Prostate gland (tissue), 2 donors: ENCODE data around the gene ROBO2. TPM values are rescaled to one million over a fixed set of nuclear protein-coding genes. Genes with fewer than 3 reads are reported as not detected.

Experiments
- DNase-seq: peaks from one replicate; pipeline ENCODE4 v3.0.0-alpha.2; 2019; ENCODE audit warnings: low spot score
- H3K27ac ChIP-seq, 2 donors: fragments of 200-600 bp; sonication (generic); 2 replicates each; pipeline ENCODE4 v1.5.1; 2017 to 2019
- H3K27me3 ChIP-seq: fragments of 200-600 bp; sonication (generic); replicated peaks from 2 replicates; pipeline ENCODE4 v1.5.1; 2019; ENCODE audit not compliant: insufficient read depth
- H3K36me3 ChIP-seq, 2 donors: fragments of 200-600 bp; sonication (generic); 1 replicate in 1 of 2; 2 replicates in 1 of 2; pipeline versions ENCODE4 v1.5.1 to v1.8.1; 2017 to 2019
- H3K4me1 ChIP-seq: fragments of 200-600 bp; sonication (generic); replicated peaks from 2 replicates; pipeline ENCODE4 v1.5.1; 2019
- H3K4me3 ChIP-seq, 2 donors: fragments of 200-600 bp; sonication (generic); 2 replicates each; pipeline ENCODE4 v1.5.1; 2017 to 2019
- H3K9me3 ChIP-seq: fragments of 200-600 bp; sonication (generic); 2 replicates; pipeline ENCODE4 v1.5.1; 2017
- CTCF ChIP-seq, 4 experiments: fragments of 200-600 bp in 2 of 4; fragments of 450-650 bp in 2 of 4; sonication (generic) in 2 of 4; IDR thresholded peaks; 1 replicate in 3 of 4; 2 replicates in 1 of 4; pipeline ENCODE4 v1.5.1; 2016 to 2019; ENCODE audit warnings: antibody characterized with exemption in 4 of 4, mild to moderate bottlenecking in 2 of 4, moderate library complexity in 2 of 4
- POLR2A ChIP-seq: fragments of 450-650 bp; IDR thresholded peaks from one replicate; pipeline ENCODE4 v1.6.1; 2016; ENCODE audit warnings: antibody characterized with exemption, mild to moderate bottlenecking
- POLR2AphosphoS5 ChIP-seq: sonication (generic); formaldehyde crosslinking; IDR thresholded peaks from one replicate; pipeline ENCODE4 v1.6.1; 2017; ENCODE audit warnings: antibody characterized with exemption
- WGBS: methylation state at CpG from one replicate; pipeline ENCODE4 v1.1.5; 2018; 5-methylcytosine and 5-hydroxymethylcytosine counted together
- intact Hi-C: fragments of 100-400 bp; cut with DNase I; formaldehyde crosslinking; loops from one replicate; pipeline ENCODE4 v1.14.2; 2022
- total RNA-seq, 2 donors: library from RNA; depleted of rRNA; stranded (reverse); fragments of >200 nt; gene quantifications; one replicate each; pipeline ENCODE4 v1.1.0, GENCODE V29; 2016

The ROBO2 gene
- total RNA-seq, 2 donors from 2014 or later: 3.6 to 18.2 TPM

DNA sequence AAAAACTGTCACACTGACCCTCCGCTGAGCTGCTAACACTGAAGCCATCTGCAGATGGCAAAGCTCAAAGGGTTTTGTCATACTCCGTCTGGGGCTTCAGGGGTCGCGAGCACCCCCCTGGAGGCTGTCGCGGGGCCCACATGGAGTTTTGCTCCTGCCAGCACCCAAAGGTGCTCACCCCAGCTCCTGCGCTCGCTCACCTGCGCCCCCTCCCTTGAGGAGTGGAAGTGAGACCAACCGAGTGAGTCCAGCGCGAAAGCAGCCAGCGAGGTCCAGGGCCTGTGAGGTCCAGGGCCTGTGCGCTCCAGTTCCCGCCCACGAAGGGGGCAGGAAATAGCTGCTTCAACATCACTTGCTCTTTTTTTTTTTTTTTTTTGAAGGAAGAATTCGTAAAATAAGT lies 208.5 kb downstream of the ROBO2 start:
- no peaks in the 10 kb centered on the region for H3K36me3 ChIP-seq

GRCh38 chr3:77251136-77251535 lies 211.2 kb downstream of the ROBO2 start:
- no peaks in the 10 kb centered on the region for H3K36me3 ChIP-seq
- H3K27me3 ChIP-seq: no peaks in the 10 kb centered on the region
- intact Hi-C loops: no loop called here
- WGBS: 93% methylated on average over 7 of the region's 7 CpGs
- H3K4me3 ChIP-seq: no peak overlapping the region
- no peak overlapping the region for H3K27ac ChIP-seq
- TF ChIP-seq POLR2AphosphoS5 (no peak), CTCF (IDR thresholded peaks at IDR 0.05) (no peak), POLR2A (no peak)
- H3K4me1 ChIP-seq: no peaks in the 10 kb centered on the region
- DNase-seq: no peak
- H3K9me3 ChIP-seq: no peaks in the 10 kb centered on the region

More for the DNA sequence above, 208.5 kb downstream of the ROBO2 start:
- Histone ChIP-seq H3K27me3 (no peaks in the 10 kb centered on the region), H3K4me3 (no peak overlapping the region), H3K9me3 (no peaks in the 10 kb centered on the region), H3K27ac (no peak overlapping the region), H3K4me1 (no peaks in the 10 kb centered on the region)
- DNase-seq: no peak
- TF ChIP-seq CTCF (IDR thresholded peaks at IDR 0.05) (no peak), POLR2A (no peak), POLR2AphosphoS5 (no peak)
- intact Hi-C loops: no loop called here
- 94% methylated on average over 17 of the region's 17 CpGs for WGBS

DNA sequence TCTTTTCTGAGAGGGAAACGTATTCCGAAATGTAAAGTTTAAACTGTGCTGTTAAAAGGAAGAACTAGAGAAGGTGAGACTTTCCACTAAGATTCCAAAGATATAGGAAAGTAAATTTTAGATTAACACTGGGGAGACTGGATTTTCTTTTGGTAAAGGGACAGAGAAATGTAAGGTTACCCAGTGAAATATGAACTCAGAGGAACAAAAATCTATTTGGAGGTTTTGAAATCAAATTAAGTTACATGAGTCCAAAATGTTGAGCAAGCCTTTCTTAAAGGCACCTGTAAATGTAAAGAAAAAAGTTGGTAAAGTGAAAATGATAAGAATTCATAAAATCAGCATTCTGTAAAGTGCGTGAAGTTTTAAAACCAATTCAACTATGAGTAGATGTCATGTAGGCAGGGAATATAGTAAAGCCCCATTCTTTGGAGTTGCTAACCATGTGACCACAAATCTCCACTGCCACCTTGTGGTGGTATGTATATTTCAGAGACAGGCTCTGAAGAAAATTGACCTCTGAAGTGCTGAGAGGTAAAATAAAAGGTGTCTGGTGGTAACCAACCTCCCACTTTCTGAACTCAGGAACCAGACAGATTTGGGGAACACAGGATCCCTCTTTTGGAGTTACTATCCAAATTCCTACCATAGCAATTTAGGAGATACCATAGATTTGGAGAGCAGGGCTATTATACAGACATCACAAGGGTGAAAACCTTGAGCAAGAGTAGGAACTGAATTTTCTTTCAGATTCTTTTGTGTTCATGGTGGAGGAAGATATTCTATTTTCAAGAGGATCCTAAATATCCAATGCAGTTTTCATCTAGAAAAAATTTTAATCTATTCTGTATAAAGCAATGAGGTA lies 215.3 kb downstream of the ROBO2 start:
- WGBS: 74% methylated on average over 3 of the region's 3 CpGs
- Histone ChIP-seq H3K4me3 (no peak overlapping the region), H3K36me3 (no peaks in the 10 kb centered on the region), H3K27ac (no peak overlapping the region), H3K4me1 (no peaks in the 10 kb centered on the region), H3K27me3 (no peaks in the 10 kb centered on the region), H3K9me3 (no peaks in the 10 kb centered on the region)
- peak; percentile 27 for DNase-seq
- intact Hi-C loops: loop anchor here (2.0 kb wide), 1 partner anchor 216 kb away; no protein-coding TSS in a partner anchor
- TF ChIP-seq CTCF (IDR thresholded peaks at IDR 0.05): peak; percentile 42 to 68 (median 60)
- TF ChIP-seq POLR2A: no peak

DNA sequence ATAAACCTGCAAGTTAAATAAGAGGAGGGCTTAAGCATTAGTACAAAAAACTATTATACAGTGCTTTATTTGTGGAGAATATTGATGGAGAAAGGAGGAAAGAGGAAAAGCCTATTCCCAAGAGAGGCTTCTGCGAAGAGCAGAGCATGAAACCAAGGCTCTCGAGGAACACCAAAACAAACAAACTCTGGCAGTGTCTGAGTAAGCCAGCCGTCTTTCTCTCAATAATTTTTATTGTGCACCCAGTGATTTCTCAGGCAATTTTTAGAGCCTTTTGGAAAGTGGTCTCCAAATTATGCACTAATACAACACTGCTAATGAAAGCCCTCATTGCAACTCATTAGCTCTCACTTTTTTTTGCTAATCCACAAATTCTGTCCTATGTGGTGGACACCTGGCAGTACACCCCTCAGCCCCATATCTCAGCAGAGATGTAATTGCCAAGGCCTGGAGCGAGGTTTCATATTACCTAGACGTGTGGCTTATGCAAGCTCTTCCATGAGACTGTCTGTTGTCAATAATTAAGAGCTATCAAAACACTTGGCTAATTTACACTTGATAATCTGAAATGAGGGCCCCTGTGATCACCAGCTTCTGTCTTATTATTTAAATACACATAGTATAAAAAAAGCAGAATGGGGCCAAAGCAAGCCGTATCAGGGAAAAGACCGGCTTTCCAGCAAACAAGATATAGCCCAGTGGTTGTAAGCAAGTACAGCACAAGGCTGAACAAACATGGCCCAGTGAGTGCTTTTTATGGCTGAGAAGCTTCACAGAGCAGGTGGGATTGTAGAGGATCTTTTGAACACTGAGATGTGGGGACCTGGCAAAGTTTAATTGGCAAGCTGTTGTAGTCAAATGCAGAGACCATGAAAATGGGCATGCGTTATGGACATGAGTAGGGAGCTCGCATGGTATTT lies 216.9 kb downstream of the ROBO2 start:
- Histone ChIP-seq H3K27ac (no peak overlapping the region), H3K4me1 (no peaks in the 10 kb centered on the region), H3K4me3 (no peak overlapping the region), H3K27me3 (no peaks in the 10 kb centered on the region), H3K9me3 (no peaks in the 10 kb centered on the region), H3K36me3 (no peaks in the 10 kb centered on the region)
- intact Hi-C loops: no loop called here
- WGBS: 80% methylated on average over 9 of the region's 9 CpGs
- TF ChIP-seq CTCF (IDR thresholded peaks at IDR 0.05): no peak
- TF ChIP-seq POLR2AphosphoS5: no peak
- TF ChIP-seq POLR2A: no peak
- no peak for DNase-seq
